C4-2B (cell line): ENCODE results near the gene SCAF1.

Experiments used
- CTCF ChIP-seq: fragments of 450-650 bp; conservative IDR thresholded peaks from 2 replicates; pipeline ENCODE4 v1.5.1; 2017; ENCODE audit warnings: mild to moderate bottlenecking
- ZFX ChIP-seq: fragments of 450-650 bp; IDR thresholded peaks from 2 replicates; pipeline ENCODE4 v1.6.1; 2017

- TF ChIP-seq CTCF = no peak
- TF ChIP-seq ZFX = no peak
These were observed 45.1 kb downstream of the SCAF1 start for GRCh38 chr19:49687150-49687549.
